Lower leg skin (tissue), 4 donors: ENCODE data around the gene UBE4B. TPM values are rescaled to one million over a fixed set of nuclear protein-coding genes. Genes with fewer than 3 reads are reported as not detected.

ENCODE experiments used
- DNase-seq, 2 donors: peaks; one replicate each; pipeline ENCODE4 v3.0.0-alpha.2; 2019; ENCODE audit warnings: low spot score in 2 of 2
- H3K4me3 ChIP-seq: fragments of 200-600 bp; sonication (generic); 2 replicates; pipeline ENCODE4 v1.5.1; 2017; ENCODE audit warnings: mild to moderate bottlenecking, low read depth; ENCODE audit not compliant: poor library complexity, severe bottlenecking
- POLR2A ChIP-seq, 2 donors: fragments of 450-650 bp; IDR thresholded peaks; one replicate each; pipeline ENCODE4 v1.6.1; 2016 to 2017; ENCODE audit warnings: antibody characterized with exemption in 2 of 2, mild to moderate bottlenecking in 1 of 2, moderate library complexity in 1 of 2
- WGBS, 2 donors: methylation state at CpG; one replicate each; pipeline ENCODE4 v1.1.5; 2018; 5-methylcytosine and 5-hydroxymethylcytosine counted together
- intact Hi-C: fragments of 100-400 bp; cut with DNase I; formaldehyde crosslinking; loops from one replicate; pipeline ENCODE4 v1.15.0; 2023; ENCODE audit warnings: low total_unique reads
- total RNA-seq, 4 donors: library from RNA; depleted of rRNA; stranded (reverse); fragments of >200 nt; gene quantifications; one replicate each; pipeline ENCODE4 v1.1.0, GENCODE V29; 2016
- TF ChIP-seq, protein P1 (sequence below), 3 donors: fragments of 450-650 bp; IDR thresholded peaks; one replicate each; pipeline ENCODE4 v1.5.1; 2016; ENCODE audit warnings: antibody characterized with exemption in 3 of 3, mild to moderate bottlenecking in 3 of 3, moderate library complexity in 2 of 3

UBE4B gene
- total RNA-seq, 4 donors from 2014 or later = 65.7 to 114 (median 69.9) TPM

DNA sequence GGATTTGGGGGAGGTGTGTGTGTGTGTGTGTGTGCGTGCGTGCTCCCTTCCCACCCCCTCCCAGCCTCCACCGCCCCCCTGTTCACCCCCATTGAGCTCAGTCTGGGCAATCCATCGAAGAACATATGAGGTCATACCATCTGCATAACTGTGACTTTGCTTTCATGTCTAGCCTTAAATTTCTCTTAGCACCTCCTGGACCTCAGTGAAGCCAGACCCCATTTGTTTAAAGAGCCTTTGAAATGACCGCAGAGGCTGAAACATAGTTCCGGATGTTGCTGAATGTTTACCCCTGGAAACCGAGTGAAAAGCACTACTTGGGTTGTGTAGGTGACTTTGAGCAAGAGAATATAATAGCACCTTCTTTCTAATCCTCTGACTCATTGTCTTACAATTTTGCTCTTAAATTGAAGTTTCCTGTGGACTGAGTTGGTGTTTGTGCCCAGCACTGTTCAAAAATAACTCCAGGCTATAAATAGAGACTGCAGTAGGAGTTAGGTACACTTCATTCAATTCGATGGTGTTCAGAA, 75.4 kb downstream of the UBE4B start:
- intact Hi-C loops = no loop called here
- H3K4me3 ChIP-seq = no peak overlapping the region
- TF ChIP-seq POLR2A (IDR thresholded peaks at IDR 0.05) = no peak
- TF ChIP-seq, protein P1, sequence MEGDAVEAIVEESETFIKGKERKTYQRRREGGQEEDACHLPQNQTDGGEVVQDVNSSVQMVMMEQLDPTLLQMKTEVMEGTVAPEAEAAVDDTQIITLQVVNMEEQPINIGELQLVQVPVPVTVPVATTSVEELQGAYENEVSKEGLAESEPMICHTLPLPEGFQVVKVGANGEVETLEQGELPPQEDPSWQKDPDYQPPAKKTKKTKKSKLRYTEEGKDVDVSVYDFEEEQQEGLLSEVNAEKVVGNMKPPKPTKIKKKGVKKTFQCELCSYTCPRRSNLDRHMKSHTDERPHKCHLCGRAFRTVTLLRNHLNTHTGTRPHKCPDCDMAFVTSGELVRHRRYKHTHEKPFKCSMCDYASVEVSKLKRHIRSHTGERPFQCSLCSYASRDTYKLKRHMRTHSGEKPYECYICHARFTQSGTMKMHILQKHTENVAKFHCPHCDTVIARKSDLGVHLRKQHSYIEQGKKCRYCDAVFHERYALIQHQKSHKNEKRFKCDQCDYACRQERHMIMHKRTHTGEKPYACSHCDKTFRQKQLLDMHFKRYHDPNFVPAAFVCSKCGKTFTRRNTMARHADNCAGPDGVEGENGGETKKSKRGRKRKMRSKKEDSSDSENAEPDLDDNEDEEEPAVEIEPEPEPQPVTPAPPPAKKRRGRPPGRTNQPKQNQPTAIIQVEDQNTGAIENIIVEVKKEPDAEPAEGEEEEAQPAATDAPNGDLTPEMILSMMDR (IDR thresholded peaks at IDR 0.05) = no peak
- no peak for DNase-seq
- 72% methylated on average over 8 of the region's 8 CpGs for WGBS, 2 donors

DNA sequence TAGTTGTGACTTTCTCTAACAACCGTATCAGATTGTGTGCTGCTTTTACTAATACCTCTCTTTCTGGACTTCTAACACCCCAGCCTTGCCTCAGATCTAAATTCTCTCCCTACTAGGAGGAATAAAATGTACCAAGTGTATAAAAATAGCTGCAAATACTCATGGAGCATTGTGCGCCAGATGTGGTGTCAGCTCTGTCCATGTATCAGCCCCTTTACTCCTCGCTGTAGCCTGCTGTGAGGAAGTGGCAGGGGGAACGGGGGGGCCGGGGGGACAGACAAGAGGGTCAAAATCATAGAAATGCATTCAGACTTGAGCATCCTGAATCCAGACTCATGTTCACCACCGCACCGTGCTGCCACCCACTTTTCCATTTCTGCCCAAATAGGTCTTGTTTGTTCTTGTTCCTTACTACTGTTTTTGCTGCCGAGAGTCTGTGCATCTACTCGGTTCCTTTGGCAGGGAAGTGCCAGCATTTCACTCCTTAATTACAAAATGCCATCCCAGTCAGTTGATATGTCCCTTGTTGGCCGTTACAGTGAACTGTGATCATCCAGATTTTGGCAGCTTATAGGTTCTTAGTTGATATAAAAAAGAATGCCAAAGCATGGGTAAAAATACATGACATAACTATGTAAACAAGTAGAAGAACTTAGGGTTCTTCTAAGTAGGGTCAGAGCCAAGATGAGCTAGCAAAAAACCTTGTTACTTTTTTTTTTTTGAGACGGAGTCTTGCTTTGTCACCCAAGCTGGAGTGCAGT, 76.4 kb downstream of the UBE4B start:
- no peak for DNase-seq
- 48 to 52% methylated on average over 11 of the region's 11 CpGs for WGBS, 2 donors
- no peak overlapping the region for H3K4me3 ChIP-seq
- intact Hi-C loops = no loop called here
- TF ChIP-seq, protein P1 (IDR thresholded peaks at IDR 0.05) = no peak
- TF ChIP-seq POLR2A (IDR thresholded peaks at IDR 0.05) = no peak

DNA sequence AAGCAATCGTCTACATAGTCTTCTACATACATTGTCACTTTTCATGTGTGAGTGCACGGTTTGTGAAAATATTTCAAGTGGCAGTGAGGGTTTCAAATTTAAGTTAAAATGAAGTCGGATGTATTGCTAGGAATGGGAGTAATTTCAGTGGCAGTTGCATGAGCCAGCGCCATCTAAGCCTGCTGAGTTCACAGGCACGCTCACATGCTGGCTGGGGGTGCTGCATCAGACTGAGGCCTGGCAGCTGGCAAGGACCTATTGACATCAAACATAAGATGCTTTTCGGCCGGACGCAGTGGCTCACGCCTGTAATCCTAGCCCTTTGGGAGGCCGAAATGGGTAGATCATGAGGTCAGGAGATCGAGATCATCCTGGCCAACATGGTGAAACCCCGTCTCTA, 80.7 kb downstream of the UBE4B start:
- TF ChIP-seq, protein P1 (IDR thresholded peaks at IDR 0.05) = no peak
- TF ChIP-seq POLR2A (IDR thresholded peaks at IDR 0.05) = no peak
- H3K4me3 ChIP-seq = no peak overlapping the region
- intact Hi-C loops = no loop called here
- WGBS, 2 donors = 95 to 96% methylated on average over 12 of the region's 12 CpGs
- DNase-seq = no peak

DNA sequence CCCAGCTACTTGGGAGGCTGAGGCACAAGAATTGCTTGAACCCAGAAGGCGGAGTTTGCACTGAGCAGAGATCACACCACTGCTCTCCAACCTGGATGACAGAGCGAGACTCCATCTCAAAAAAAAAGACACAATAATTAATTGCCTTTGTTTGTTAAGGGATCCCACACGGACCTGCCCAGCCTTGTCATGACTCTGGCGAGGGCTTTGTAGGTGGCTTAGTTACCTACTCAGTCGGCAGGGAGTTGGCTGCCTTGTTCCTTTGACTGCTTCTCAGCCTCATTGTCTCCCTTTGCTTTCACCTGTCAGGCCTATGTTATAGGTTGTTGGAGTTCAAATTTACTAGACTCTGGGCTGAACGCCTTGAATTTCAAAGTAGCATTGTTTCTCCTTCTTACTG, 82.0 kb downstream of the UBE4B start:
- H3K4me3 ChIP-seq = no peak overlapping the region
- intact Hi-C loops = no loop called here
- WGBS, 2 donors = 81 to 86% methylated on average over 6 of the region's 6 CpGs
- no peak for DNase-seq
- TF ChIP-seq, protein P1 (IDR thresholded peaks at IDR 0.05) = no peak
- no peak for TF ChIP-seq POLR2A (IDR thresholded peaks at IDR 0.05)

DNA sequence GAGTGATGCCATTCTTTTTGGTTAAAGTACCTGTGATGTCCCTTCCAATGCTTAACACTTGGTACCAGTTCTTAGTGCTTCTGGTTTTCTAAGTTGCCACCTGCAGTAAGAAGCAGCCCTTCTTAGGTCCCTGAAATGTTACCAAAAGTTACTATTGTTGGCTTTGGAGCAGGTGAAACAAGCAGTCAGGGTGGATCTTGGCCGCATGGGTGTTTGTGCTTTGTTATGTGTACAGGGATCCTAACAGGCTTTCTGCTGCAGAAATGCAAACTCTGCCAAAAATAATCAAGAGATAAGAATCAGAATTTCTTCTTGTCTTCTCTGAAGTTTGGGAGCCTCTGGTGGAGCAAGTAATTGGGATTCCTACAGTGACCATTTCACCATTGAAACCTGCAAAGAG, 84.4 kb downstream of the UBE4B start:
- WGBS, 2 donors = 47 to 58% methylated on average over 1 of the region's 1 CpG
- DNase-seq = no peak
- intact Hi-C loops = no loop called here
- TF ChIP-seq, protein P1 (IDR thresholded peaks at IDR 0.05) = no peak
- TF ChIP-seq POLR2A (IDR thresholded peaks at IDR 0.05) = no peak
- no peak overlapping the region for H3K4me3 ChIP-seq
